Adrenal gland (tissue), 5 donors: ENCODE results near the gene DARS1.

ENCODE experiments used
- CTCF ChIP-seq, 6 experiments: fragments of 450-650 bp in 4 of 6; fragments of 200-600 bp in 2 of 6; sonication (generic) in 1 of 6; IDR thresholded peaks; 1 replicate in 5 of 6; 2 replicates in 1 of 6; pipeline versions ENCODE4 v1.5.1 to v1.8.0; 2016 to 2021; ENCODE audit warnings: antibody characterized with exemption in 6 of 6, mild to moderate bottlenecking in 2 of 6, moderate library complexity in 1 of 6
- POLR2A ChIP-seq, 2 donors: fragments of 450-650 bp; IDR thresholded peaks; one replicate each; pipeline ENCODE4 v1.6.1; 2017; ENCODE audit warnings: antibody characterized with exemption in 2 of 2, mild to moderate bottlenecking in 2 of 2, moderate library complexity in 1 of 2
- donor health status: DM: no; HTN: no; CAD: no.

GRCh38 chr2:136030406-136030805 is 45.0 kb upstream of the DARS1 start:
- no peak for TF ChIP-seq CTCF (IDR thresholded peaks at IDR 0.05)
- TF ChIP-seq POLR2A (IDR thresholded peaks at IDR 0.05): no peak
